ENCODE results near the gene PRKAG1.

DNA sequence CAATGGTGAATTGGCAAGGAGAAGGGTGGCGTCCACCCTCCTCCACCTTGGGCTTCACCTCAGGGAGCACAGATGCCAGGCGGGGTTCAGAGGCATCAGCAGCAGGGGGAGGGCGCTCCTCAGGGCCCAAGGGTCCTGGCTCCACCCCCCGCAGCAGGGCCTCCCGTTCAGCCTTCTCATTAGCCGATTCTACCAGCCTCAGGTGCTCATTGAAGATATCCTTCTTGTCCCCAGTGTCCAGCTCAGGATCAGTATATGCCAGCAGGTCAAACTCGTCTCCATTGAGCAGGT is 19.3 kb upstream of the PRKAG1 start:
- TF ChIP-seq CREB1 (CRISPR knock-in tag; IDR thresholded peaks at IDR 0.05): no peak
- TF ChIP-seq, protein P1, sequence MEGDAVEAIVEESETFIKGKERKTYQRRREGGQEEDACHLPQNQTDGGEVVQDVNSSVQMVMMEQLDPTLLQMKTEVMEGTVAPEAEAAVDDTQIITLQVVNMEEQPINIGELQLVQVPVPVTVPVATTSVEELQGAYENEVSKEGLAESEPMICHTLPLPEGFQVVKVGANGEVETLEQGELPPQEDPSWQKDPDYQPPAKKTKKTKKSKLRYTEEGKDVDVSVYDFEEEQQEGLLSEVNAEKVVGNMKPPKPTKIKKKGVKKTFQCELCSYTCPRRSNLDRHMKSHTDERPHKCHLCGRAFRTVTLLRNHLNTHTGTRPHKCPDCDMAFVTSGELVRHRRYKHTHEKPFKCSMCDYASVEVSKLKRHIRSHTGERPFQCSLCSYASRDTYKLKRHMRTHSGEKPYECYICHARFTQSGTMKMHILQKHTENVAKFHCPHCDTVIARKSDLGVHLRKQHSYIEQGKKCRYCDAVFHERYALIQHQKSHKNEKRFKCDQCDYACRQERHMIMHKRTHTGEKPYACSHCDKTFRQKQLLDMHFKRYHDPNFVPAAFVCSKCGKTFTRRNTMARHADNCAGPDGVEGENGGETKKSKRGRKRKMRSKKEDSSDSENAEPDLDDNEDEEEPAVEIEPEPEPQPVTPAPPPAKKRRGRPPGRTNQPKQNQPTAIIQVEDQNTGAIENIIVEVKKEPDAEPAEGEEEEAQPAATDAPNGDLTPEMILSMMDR (IDR thresholded peaks at IDR 0.05): no peak
- no peak for TF ChIP-seq TEAD1 (CRISPR knock-in tag; IDR thresholded peaks at IDR 0.05)
- no peak for TF ChIP-seq ZBTB21 (CRISPR knock-in tag; IDR thresholded peaks at IDR 0.05; ENCODE audit: borderline replicate concordance)
- TF ChIP-seq ETV6 (CRISPR knock-in tag; IDR thresholded peaks at IDR 0.05): no peak
- TF ChIP-seq, protein P2, sequence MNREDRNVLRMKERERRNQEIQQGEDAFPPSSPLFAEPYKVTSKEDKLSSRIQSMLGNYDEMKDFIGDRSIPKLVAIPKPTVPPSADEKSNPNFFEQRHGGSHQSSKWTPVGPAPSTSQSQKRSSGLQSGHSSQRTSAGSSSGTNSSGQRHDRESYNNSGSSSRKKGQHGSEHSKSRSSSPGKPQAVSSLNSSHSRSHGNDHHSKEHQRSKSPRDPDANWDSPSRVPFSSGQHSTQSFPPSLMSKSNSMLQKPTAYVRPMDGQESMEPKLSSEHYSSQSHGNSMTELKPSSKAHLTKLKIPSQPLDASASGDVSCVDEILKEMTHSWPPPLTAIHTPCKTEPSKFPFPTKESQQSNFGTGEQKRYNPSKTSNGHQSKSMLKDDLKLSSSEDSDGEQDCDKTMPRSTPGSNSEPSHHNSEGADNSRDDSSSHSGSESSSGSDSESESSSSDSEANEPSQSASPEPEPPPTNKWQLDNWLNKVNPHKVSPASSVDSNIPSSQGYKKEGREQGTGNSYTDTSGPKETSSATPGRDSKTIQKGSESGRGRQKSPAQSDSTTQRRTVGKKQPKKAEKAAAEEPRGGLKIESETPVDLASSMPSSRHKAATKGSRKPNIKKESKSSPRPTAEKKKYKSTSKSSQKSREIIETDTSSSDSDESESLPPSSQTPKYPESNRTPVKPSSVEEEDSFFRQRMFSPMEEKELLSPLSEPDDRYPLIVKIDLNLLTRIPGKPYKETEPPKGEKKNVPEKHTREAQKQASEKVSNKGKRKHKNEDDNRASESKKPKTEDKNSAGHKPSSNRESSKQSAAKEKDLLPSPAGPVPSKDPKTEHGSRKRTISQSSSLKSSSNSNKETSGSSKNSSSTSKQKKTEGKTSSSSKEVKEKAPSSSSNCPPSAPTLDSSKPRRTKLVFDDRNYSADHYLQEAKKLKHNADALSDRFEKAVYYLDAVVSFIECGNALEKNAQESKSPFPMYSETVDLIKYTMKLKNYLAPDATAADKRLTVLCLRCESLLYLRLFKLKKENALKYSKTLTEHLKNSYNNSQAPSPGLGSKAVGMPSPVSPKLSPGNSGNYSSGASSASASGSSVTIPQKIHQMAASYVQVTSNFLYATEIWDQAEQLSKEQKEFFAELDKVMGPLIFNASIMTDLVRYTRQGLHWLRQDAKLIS (CRISPR knock-in tag; IDR thresholded peaks at IDR 0.05; ENCODE audit: borderline replicate concordance): no peak
